Hepatocyte (in vitro differentiated cells): ENCODE results near the gene TXNDC11. TPM values are rescaled to one million over a fixed set of nuclear protein-coding genes. Genes with fewer than 3 reads are reported as not detected.

Source experiments
- DNase-seq: peaks from one replicate; pipeline ENCODE4 v3.0.0-alpha.2; 2016; ENCODE audit warnings: low spot score
- H2AFZ ChIP-seq: fragments of 200-600 bp; sonication (generic); 2 replicates; pipeline ENCODE4 v1.6.0; 2016; ENCODE audit warnings: antibody characterized with exemption, mild to moderate bottlenecking
- H3K27ac ChIP-seq: fragments of 200-600 bp; sonication (generic); 2 replicates; pipeline ENCODE4 v1.5.1; 2016; ENCODE audit warnings: mild to moderate bottlenecking
- H3K27me3 ChIP-seq: fragments of 200-600 bp; sonication (generic); 2 replicates; pipeline ENCODE4 v1.6.1; 2016
- H3K36me3 ChIP-seq: fragments of 200-600 bp; sonication (generic); replicated peaks from 2 replicates; pipeline ENCODE4 v1.5.1; 2016; ENCODE audit warnings: low read depth; ENCODE audit not compliant: insufficient read depth
- H3K4me1 ChIP-seq: fragments of 200-600 bp; sonication (generic); 2 replicates; pipeline ENCODE4 v1.5.1; 2016; ENCODE audit warnings: mild to moderate bottlenecking, moderate library complexity; ENCODE audit not compliant: insufficient read depth
- H3K4me2 ChIP-seq: fragments of 200-600 bp; sonication (generic); 2 replicates; pipeline ENCODE4 v1.6.0; 2016
- H3K4me3 ChIP-seq: fragments of 200-600 bp; sonication (generic); 2 replicates; pipeline ENCODE4 v1.5.1; 2016; ENCODE audit warnings: mild to moderate bottlenecking
- H3K79me2 ChIP-seq: fragments of 200-600 bp; sonication (generic); 2 replicates; pipeline ENCODE4 v1.6.0; 2017; ENCODE audit warnings: mild to moderate bottlenecking
- H3K9me2 ChIP-seq: fragments of 200-600 bp; sonication (generic); replicated peaks from 2 replicates; pipeline ENCODE4 v1.6.0; 2017; ENCODE audit warnings: mild to moderate bottlenecking; ENCODE audit not compliant: insufficient read depth
- H3K9me3 ChIP-seq: fragments of 200-600 bp; sonication (generic); 2 replicates; pipeline ENCODE4 v1.5.1; 2016; ENCODE audit warnings: low read depth, mild to moderate bottlenecking
- H4K20me1 ChIP-seq: fragments of 200-600 bp; sonication (generic); 2 replicates; pipeline ENCODE4 v1.6.0; 2016; ENCODE audit warnings: mild to moderate bottlenecking; ENCODE audit not compliant: insufficient read depth, poor library complexity, severe bottlenecking
- CTCF ChIP-seq: fragments of 200-600 bp; sonication (generic); IDR thresholded peaks from 2 replicates; pipeline ENCODE4 v1.5.1; 2016; ENCODE audit warnings: antibody characterized with exemption, mild to moderate bottlenecking; ENCODE audit not compliant: poor library complexity
- EZH2 ChIP-seq: fragments of 200-600 bp; sonication (generic); IDR thresholded peaks from 2 replicates; pipeline ENCODE4 v1.6.1; 2016; ENCODE audit warnings: antibody characterized with exemption, mild to moderate bottlenecking, borderline replicate concordance
- EZH2phosphoT487 ChIP-seq: fragments of 200-600 bp; sonication (generic); IDR thresholded peaks from one replicate; pipeline ENCODE4 v1.6.1; 2018; ENCODE audit warnings: antibody characterized with exemption, mild to moderate bottlenecking, low read depth, moderate library complexity; ENCODE audit not compliant: unreplicated experiment, severe bottlenecking
- WGBS: methylation state at CpG from one replicate; pipeline ENCODE4 v1.1.6; 2016; ENCODE audit warnings: low lambda C conversion rate; ENCODE audit errors: missing lambda C conversion rate; 5-methylcytosine and 5-hydroxymethylcytosine counted together
- polyA plus RNA-seq: library from polyadenylated mRNA; unstranded; fragments of >200 nt; fragmentation: Nextera tagmentation; extraction: Ambion mirVana; gene quantifications from 2 replicates; pipeline ENCODE4 v1.2.1, GENCODE V29; 2016
- total RNA-seq: library from RNA; depleted of rRNA; stranded (reverse); fragments of >200 nt; gene quantifications from 2 replicates; pipeline ENCODE4 v1.2.3, GENCODE V29; 2014

TXNDC11 gene
- total and polyA plus RNA-seq, 2 experiments from 2014 or later: 58.5 to 59.4 TPM

- WGBS: 97% methylated on average over 7 of the region's 7 CpGs
- no peak for DNase-seq
- Histone ChIP-seq H3K27me3 (no peaks in the 10 kb centered on the region), H3K9me2 (no peaks in the 10 kb centered on the region), H3K9me3 (no peaks in the 10 kb centered on the region), H3K36me3 (no peaks in the 10 kb centered on the region), H4K20me1 (no peaks in the 10 kb centered on the region), H3K79me2 (no peaks in the 10 kb centered on the region), H3K4me1 (no peaks in the 10 kb centered on the region), H3K4me3 (no peak overlapping the region), H3K27ac (no peak overlapping the region), H2AFZ (no peak overlapping the region), H3K4me2 (no peak overlapping the region)
- TF ChIP-seq EZH2: no peak
- no peak for TF ChIP-seq EZH2phosphoT487
- no peak for TF ChIP-seq CTCF
These were observed 87.0 kb downstream of the TXNDC11 start for GRCh38 chr16:11655655-11656054.

GRCh38 chr16:11651796-11652195 lies 90.9 kb downstream of the TXNDC11 start:
- TF ChIP-seq CTCF (no peak), EZH2phosphoT487 (no peak), EZH2 (no peak)
- H3K27ac ChIP-seq: no peak overlapping the region
- H3K9me3 ChIP-seq: no peaks in the 10 kb centered on the region
- H4K20me1 ChIP-seq: no peaks in the 10 kb centered on the region
- no peaks in the 10 kb centered on the region for H3K79me2 ChIP-seq
- WGBS: 90% methylated on average over 8 of the region's 8 CpGs
- no peak overlapping the region for H3K4me2 ChIP-seq
- no peaks in the 10 kb centered on the region for H3K9me2 ChIP-seq
- no peak overlapping the region for H2AFZ ChIP-seq
- no peak for DNase-seq
- H3K4me3 ChIP-seq: no peak overlapping the region
- no peaks in the 10 kb centered on the region for H3K27me3 ChIP-seq
- no peaks in the 10 kb centered on the region for H3K4me1 ChIP-seq
- H3K36me3 ChIP-seq: no peaks in the 10 kb centered on the region

- no peaks in the 10 kb centered on the region for H4K20me1 ChIP-seq
- no peaks in the 10 kb centered on the region for H3K9me3 ChIP-seq
- TF ChIP-seq EZH2phosphoT487 (no peak), CTCF (no peak), EZH2 (no peak)
- no peak overlapping the region for H2AFZ ChIP-seq
- H3K4me3 ChIP-seq: no peak overlapping the region
- DNase-seq: no peak
- WGBS: 88% methylated on average over 18 of the region's 18 CpGs
- H3K9me2 ChIP-seq: no peaks in the 10 kb centered on the region
- no peaks in the 10 kb centered on the region for H3K36me3 ChIP-seq
- no peaks in the 10 kb centered on the region for H3K79me2 ChIP-seq
- H3K27ac ChIP-seq: no peak overlapping the region
- no peaks in the 10 kb centered on the region for H3K27me3 ChIP-seq
- no peak overlapping the region for H3K4me2 ChIP-seq
- no peaks in the 10 kb centered on the region for H3K4me1 ChIP-seq
These were observed 91.7 kb downstream of the TXNDC11 start for GRCh38 chr16:11650641-11651591.
